Measurements from ENCODE around the gene OMG.
"Not testable (repeated sequence)": the region's sequence is repeated elsewhere in the genome, so short reads cannot be mapped to it uniquely, and the experiment has no call there.

OMG gene

DNA sequence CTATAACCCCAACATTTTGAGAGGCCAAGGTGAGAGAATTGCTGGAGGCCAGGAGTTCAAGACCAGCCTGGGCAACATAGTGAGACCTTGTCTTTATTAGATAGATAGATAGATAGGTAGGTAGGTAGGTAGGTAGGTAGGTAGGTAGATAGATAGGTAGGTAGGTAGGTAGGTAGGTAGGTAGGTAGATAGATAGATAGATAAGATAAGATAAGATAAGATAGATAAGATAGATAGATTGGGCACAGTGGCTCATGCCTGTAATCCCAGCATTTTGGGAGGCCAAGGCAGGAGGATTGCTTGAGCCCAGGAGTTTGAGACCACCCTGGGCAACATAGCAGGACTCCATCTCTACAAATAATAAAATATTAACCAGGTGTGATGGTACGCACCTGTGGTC lies 34.1 kb downstream of the OMG start:
- not testable (repeated sequence) for DNase-seq (ENCODE audit: low spot score)

DNA sequence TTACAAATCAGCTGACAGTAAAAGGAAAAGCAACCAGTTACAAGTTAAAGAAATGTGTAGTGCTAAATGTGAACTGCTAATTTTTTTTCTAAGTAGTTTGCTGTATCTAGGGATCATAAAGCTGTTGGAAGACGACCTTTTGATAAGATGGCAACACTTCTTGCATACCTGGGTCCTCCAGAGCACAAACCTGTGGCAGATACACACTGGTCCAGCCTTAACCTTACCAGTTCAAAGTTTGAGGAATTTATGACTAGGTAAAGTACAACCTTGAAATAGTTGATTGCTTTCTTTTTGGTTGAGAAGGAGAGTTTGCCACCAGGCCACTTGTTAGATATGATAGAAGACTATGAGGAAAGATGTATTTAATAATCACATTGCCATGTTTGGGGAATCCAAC lies 35.4 kb downstream of the OMG start:
- no peak for DNase-seq (ENCODE audit: low spot score)

DNA sequence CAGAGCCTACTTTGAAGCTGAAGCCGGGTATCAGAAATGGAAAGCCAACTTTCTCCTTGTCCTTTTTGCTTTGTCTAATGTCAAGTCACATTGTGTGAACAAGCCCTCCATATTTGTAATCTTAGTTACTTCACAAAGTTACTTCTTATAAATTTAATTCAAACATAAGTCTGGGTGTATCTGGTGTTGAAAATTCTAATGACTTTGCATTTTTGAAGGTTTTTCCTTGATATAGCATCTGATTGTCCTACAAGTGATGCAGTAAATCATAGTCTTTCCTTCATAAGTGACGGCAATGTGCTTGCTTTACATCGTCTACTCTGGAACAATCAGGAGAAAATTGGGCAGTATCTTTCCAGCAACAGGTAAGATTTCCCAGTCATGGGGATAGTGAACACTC lies 36.9 kb downstream of the OMG start:
- no peak for DNase-seq (ENCODE audit: low spot score)

DNA sequence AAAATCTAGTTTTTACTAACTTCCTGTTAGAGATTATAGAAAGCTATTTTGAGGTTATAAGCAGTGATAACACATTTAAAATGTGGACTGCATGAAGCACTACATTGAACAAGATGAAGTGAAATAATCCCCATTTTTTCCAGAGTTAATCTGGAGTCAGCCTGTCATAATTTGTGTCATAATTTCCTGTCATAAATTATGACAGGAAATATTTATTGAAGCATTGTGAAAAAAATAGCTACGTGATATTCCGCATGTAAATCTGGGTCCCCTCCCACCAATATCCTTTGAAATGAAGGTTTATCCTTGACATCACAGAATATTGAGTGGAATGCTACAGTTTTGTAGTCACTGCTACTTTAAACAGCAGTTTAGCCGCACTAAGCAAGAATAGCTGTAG lies 40.1 kb downstream of the OMG start:
- no peak for DNase-seq (ENCODE audit: low spot score)

DNA sequence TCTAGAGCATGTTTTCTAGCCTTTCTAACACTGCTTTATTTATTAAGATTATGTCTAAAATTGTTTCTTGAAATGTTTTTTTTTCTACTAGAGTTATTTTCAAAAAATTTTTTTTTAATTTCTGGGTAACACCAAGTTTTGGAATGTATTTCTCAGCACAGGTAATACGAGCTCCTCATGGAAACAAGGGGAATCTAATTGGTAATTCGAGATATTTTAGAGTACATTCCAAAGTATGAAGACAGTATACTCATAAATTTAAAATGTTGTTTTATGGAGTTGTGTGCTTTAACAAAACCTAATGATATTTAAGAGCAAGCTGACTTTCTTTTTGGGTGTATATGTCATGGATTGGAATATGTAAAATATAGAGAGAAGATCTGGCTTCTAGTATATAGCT lies 42.4 kb downstream of the OMG start:
- no peak for DNase-seq (ENCODE audit: low spot score)

DNA sequence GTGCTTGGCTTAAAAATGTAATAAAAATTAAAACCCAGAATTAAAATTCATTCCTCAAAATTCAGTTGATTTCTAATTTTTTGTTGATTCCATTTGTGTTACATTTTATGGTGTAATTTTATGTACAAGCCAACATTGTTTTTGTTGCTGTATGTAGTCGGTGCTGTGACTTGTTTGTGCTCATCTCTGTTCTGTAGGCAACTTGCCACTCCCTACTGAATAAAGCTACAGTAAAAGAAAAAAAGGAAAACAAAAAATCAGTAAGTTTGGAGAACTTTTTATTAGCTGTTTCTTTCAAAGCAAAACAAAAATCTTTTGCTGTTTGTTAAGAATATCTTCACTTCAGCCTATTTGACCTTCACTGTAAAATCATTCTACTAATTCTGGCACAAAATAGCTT lies 44.3 kb downstream of the OMG start:
- DNase-seq (ENCODE audit: low spot score) = no peak

DNA sequence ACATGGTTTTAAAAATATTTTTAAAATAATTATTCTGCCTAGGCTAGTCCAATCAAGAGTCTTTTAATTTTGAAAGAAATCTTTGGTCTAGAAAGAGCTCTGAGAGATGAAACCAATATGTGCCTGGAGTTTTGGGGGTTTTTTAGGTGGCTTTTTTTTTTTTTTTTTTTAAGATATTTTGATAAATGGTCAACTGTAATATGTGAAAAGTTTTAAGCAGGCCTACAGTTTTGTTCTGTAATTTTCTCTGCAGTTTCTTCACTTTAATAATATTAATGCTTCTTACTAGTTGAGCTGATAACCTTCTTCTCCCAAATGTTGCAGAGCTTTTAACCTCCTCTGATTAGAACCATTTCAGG lies 45.1 kb downstream of the OMG start:
- no peak for DNase-seq (ENCODE audit: low spot score)

DNA sequence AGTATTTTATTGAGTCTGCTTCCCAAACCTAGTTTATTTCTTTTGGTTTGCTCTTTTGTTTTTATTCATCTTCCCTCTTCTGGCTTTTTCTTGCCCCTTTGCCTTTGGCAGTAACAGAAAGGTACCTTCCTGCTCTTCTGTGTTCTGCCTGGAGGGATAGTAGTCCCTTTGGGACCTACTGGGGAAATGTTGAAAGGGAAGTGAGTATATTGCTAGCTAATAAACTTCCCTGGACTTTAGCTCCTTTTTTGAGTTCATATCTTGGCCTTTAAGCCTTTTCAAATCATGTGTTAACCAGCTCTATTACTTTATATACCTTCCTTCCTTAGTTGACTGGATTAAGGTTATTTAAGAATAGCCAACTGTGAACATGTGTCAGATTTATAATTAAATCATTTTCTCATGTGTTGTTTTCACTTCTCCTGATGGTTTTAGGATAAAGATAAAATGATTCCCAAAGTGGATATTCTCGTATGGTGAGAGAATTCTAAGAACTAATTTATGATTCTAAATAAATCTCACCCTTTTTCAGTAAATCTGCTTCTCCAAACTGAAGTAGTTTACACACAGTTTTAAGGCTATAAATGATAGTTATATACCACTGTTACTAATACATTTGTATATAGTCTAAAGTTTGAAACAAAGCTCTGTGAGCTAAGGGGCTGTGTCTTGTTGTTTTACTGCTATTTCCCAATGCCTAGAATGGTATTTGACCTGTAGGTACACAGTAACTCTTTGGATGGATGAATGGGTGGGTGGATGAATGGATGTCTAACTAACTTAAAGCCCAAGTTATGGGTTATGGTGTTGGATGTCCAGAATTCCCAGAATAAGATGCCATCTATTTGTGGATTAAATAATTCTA lies 45.7 kb downstream of the OMG start:
- no peak for DNase-seq (ENCODE audit: low spot score)

DNA sequence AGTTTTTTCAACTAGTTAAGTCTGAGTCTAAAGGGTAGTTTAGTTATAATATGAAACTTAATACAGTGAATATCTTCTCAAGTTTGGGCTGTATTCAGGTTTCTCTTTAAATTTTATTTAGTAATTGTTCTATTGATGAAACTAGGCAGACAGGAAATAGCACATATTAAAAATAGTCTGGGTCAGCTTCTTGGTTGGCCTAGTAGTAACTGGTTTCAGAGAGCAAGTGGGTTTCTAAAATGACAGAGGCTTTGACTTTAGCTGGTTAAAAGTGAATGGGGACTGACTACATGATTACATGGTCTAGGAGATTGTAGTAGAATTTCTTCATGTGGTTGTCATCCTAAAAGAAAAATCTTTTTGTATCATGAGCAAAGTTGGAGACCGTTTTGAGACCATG lies 46.8 kb downstream of the OMG start:
- DNase-seq (ENCODE audit: low spot score) = no peak

DNA sequence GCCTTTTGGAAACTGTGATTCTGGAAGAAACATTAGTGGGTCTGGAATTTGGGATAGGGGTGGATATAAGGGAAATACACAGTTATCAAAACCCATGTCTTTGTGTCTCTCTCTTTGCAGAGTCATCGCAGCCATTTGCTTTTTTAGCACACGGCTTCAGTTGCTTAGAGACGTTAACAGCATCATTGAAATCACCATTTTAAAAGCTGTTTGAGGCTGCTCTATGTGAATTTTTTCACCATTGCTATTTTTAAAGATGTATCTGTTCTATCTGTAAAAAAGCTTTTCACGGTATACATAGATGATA lies 47.3 kb downstream of the OMG start:
- DNase-seq (ENCODE audit: low spot score) = peak; percentile 21

DNA sequence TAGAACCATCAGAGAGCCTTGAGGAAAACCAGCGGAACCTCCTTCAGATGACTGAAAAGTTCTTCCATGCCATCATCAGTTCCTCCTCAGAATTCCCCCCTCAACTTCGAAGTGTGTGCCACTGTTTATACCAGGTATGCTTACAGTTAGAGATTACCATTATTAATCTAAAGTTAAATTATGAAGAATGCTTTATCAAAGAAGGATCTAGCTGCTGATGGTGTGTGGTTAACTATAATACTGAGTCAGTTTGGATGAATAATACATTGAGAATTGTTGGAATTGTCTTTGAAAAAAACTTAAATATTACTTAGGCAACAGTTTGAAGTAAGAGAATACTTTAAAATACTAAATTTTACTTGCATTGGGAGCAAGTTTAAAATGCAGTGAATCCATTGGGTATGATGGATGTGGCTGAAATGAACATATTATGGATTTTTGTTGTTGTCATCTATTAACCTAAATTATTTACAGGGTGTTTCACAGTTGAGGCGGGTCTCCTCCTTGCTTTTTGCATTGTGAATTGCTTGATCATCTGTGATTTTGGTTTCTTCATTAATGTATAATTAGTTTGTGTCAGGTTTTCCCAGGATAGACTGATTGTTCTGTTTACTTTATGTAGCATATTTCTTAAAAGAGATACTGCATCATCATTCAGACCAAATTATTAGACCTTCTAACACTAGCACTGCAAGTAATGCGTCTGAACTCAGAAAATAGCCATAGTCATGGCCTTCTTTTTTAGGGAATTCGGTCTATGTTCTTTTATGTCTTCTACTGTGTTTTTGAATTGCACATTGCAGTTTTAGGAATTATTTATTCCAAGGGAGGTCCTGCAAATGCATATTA lies 47.8 kb downstream of the OMG start:
- no peak for DNase-seq (ENCODE audit: low spot score)
